Lung (tissue), 12 donors: ENCODE data around the gene IFT172. TPM values are rescaled to one million over a fixed set of nuclear protein-coding genes. Genes with fewer than 3 reads are reported as not detected.
A peak's percentile ranks its signal among the peaks of the same experiment; 100 is the strongest.

Experiments used
- ATAC-seq: fragments of 200-7000 bp; cut with Tn5 transposase; one replicate; pipeline ENCODE4 v1.9.1; 2020; ENCODE audit warnings: moderate number of reproducible peaks; ENCODE audit not compliant: insufficient read depth, low FRiP score
- DNase-seq, 3 donors: peaks; one replicate each; pipeline ENCODE4 v3.0.0-alpha.2; 2013 to 2017
- H3K27ac ChIP-seq, 2 donors: one replicate each; pipeline ENCODE4 v1.5.1; 2013; ENCODE audit warnings: mild to moderate bottlenecking in 2 of 2, moderate library complexity in 2 of 2, control low read depth in 1 of 2, inconsistent platforms in 1 of 2, low read depth in 1 of 2, low read length in 1 of 2
- H3K27me3 ChIP-seq, 3 donors: one replicate each; pipeline ENCODE4 v1.5.1; 2013; ENCODE audit warnings: low read length in 2 of 3; ENCODE audit not compliant: control insufficient read depth in 3 of 3, insufficient read depth in 3 of 3
- H3K36me3 ChIP-seq, 4 donors: one replicate each; pipeline ENCODE4 v1.5.1; 2013; ENCODE audit warnings: low read length in 4 of 4, mild to moderate bottlenecking in 1 of 4, moderate library complexity in 1 of 4; ENCODE audit not compliant: control insufficient read depth in 4 of 4, insufficient read depth in 4 of 4
- H3K4me1 ChIP-seq, 5 donors: one replicate each; pipeline ENCODE4 v1.5.1; 2013; ENCODE audit warnings: low read length in 5 of 5, mild to moderate bottlenecking in 2 of 5, moderate library complexity in 1 of 5; ENCODE audit not compliant: control insufficient read depth in 5 of 5, insufficient read depth in 5 of 5
- H3K4me3 ChIP-seq: one replicate; pipeline ENCODE4 v1.5.1; 2013; ENCODE audit warnings: mild to moderate bottlenecking, control low read depth, moderate library complexity
- H3K9ac ChIP-seq, 2 donors: one replicate each; pipeline ENCODE4 v1.5.1; 2013; ENCODE audit warnings: low read length in 2 of 2, control low read depth in 1 of 2; ENCODE audit not compliant: insufficient read depth in 1 of 2
- H3K9me3 ChIP-seq, 4 donors: one replicate each; pipeline ENCODE4 v1.5.1; 2013; ENCODE audit warnings: low read length in 3 of 4, mild to moderate bottlenecking in 1 of 4, moderate library complexity in 1 of 4; ENCODE audit not compliant: control insufficient read depth in 4 of 4, insufficient read depth in 3 of 4
- CTCF ChIP-seq: IDR thresholded peaks from 2 replicates; pipeline ENCODE4 v1.5.1; 2012; ENCODE audit warnings: mild to moderate bottlenecking; ENCODE audit errors: control extremely low read depth, extremely low read depth
- WGBS, 2 donors: extraction: QIAGEN DNeasy Blood & Tissue Kit; methylation state at CpG; one replicate each; pipeline ENCODE4 v1.1.7; 2013; 5-methylcytosine and 5-hydroxymethylcytosine counted together
- polyA plus RNA-seq, 2 donors: library from polyadenylated mRNA; stranded (reverse); fragments of 200-250 nt; gene quantifications; one replicate each; pipeline ENCODE4 v1.2.1, GENCODE V29; 2013
- total RNA-seq, 2 donors: library from RNA; depleted of rRNA in 1 of 2; stranded (reverse); fragments of >200 nt in 1 of 2; gene quantifications; one replicate each; pipeline ENCODE4 v1.2.1, GENCODE V29; 2014 to 2021
- donor health status: control.
- donor health status: control.
- donor health status: Bipolar disorder and iron deficiency.
- donor health status: healthy.
- donor health status: DM: yes; HTN: yes; CAD: no.

IFT172 gene
- total and polyA plus RNA-seq, 4 donors: 17.8 to 52.2 (median 35.6) TPM

GRCh38 chr2:27442920-27443282 is 46.6 kb downstream of the IFT172 start:
- peak overlapping the region in 1 of 2 donors; percentile 78 for H3K27ac ChIP-seq
- H3K4me3 ChIP-seq: no peak overlapping the region
- H3K9me3 ChIP-seq: no peaks in the 10 kb centered on the region
- H3K4me1 ChIP-seq: no peaks in the 10 kb centered on the region
- DNase-seq (peak in 1 of 3 donors; percentile 15), ATAC-seq (peak; percentile 4)
- no peaks in the 10 kb centered on the region for H3K27me3 ChIP-seq
- H3K9ac ChIP-seq: no peak overlapping the region
- peaks cover 25 to 40% (median 32%) of the 10 kb centered on the region in 4 donors for H3K36me3 ChIP-seq
- WGBS, 2 donors: 77 to 78% methylated on average over 6 of the region's 6 CpGs
- TF ChIP-seq CTCF: no peak

- H3K4me3 ChIP-seq: peak within 1 kb of the TSS; percentile 20
- no peak within 1 kb of the TSS for H3K9ac ChIP-seq
- peak; percentile 49 for ATAC-seq
- peaks cover 27 to 42% (median 29%) of the 10 kb centered on the region in 4 donors for H3K36me3 ChIP-seq
- H3K27me3 ChIP-seq: no peaks in the 10 kb centered on the region
- H3K4me1 ChIP-seq: no peaks in the 10 kb centered on the region
- peak; percentile 31 to 70 (median 57) for DNase-seq
- H3K27ac ChIP-seq: peak within 1 kb of the TSS in 1 of 2 donors; percentile 78
- WGBS, 2 donors: 60 to 63% methylated on average over 73 to 80 of the region's 80 CpGs
- TF ChIP-seq CTCF: no peak
- no peaks in the 10 kb centered on the region for H3K9me3 ChIP-seq
Observed at GRCh38 chr2:27441958-27442919, 47.3 kb downstream of the IFT172 start, which contains the start of gene KRTCAP3. Gene KRTCAP3, plus strand, starts transcription at chr2:27442381. Its CDS starts 32 bp downstream, at chr2:27442413.

- no peaks in the 10 kb centered on the region for H3K4me1 ChIP-seq
- peak; percentile 18 to 20 (median 18) for DNase-seq
- H3K9ac ChIP-seq: no peak overlapping the region
- H3K27me3 ChIP-seq: no peaks in the 10 kb centered on the region
- no peak overlapping the region for H3K27ac ChIP-seq
- TF ChIP-seq CTCF: no peak
- H3K36me3 ChIP-seq: peaks cover 34 to 50% (median 37%) of the 10 kb centered on the region in 4 donors
- ATAC-seq: no peak
- no peaks in the 10 kb centered on the region for H3K9me3 ChIP-seq
- no peak overlapping the region for H3K4me3 ChIP-seq
- 89 to 94% methylated on average over 10 of the region's 10 CpGs for WGBS, 2 donors
Observed at GRCh38 chr2:27441226-27441926, 48.2 kb downstream of the IFT172 start.
